GM12872 (cell line): Measurements from ENCODE around the gene KCNS1.
A peak's percentile ranks its signal among the peaks of the same experiment; 100 is the strongest.

Source experiments
- CTCF ChIP-seq: IDR thresholded peaks from 3 replicates; pipeline ENCODE4 v1.5.1; 2011; ENCODE audit warnings: low read depth, mild to moderate bottlenecking, low read length, moderate library complexity; ENCODE audit not compliant: insufficient read depth

Gene KCNS1

GRCh38 chr20:45103072-45103471, 2.1 kb upstream of the KCNS1 start:
- no peak for TF ChIP-seq CTCF

GRCh38 chr20:45101333-45101850, 465 bp upstream of the KCNS1 start:
- TF ChIP-seq CTCF: no peak

- peak; percentile 18; the same call in 1 of the 3 replicates for TF ChIP-seq CTCF
Measured at GRCh38 chr20:45098103-45098773, 2.7 kb downstream of the KCNS1 start.

- TF ChIP-seq CTCF: peak; percentile 62
Measured at GRCh38 chr20:45097485-45098102, 3.3 kb downstream of the KCNS1 start.

- no peak for TF ChIP-seq CTCF
Measured at GRCh38 chr20:45096781-45097180, 4.1 kb downstream of the KCNS1 start.

GRCh38 chr20:45095805-45096238, 5.1 kb downstream of the KCNS1 start:
- peak; percentile 82 for TF ChIP-seq CTCF

GRCh38 chr20:45094864-45095574, 5.9 kb downstream of the KCNS1 start:
- no peak for TF ChIP-seq CTCF
